Fibroblast of mammary gland (primary cell): ENCODE results near the gene SEC22B.
"Not testable (repeated sequence)": the region's sequence is repeated elsewhere in the genome, so short reads cannot be mapped to it uniquely, and the experiment has no call there.

Experiments
- DNase-seq: peaks from one replicate; pipeline ENCODE4 v3.0.0-alpha.2; 2010; ENCODE audit warnings: low read depth
- H3K4me3 ChIP-seq: 2 replicates; pipeline ENCODE4 v1.5.1; 2011; ENCODE audit warnings: low read depth, mild to moderate bottlenecking, low read length, moderate library complexity; ENCODE audit not compliant: control insufficient read depth
- TF ChIP-seq, protein P1 (sequence below): conservative IDR thresholded peaks from 2 replicates; pipeline ENCODE4 v1.5.1; 2011; ENCODE audit warnings: low read depth, low read length, inconsistent platforms; ENCODE audit not compliant: control insufficient read depth, insufficient read depth

The SEC22B gene

DNA sequence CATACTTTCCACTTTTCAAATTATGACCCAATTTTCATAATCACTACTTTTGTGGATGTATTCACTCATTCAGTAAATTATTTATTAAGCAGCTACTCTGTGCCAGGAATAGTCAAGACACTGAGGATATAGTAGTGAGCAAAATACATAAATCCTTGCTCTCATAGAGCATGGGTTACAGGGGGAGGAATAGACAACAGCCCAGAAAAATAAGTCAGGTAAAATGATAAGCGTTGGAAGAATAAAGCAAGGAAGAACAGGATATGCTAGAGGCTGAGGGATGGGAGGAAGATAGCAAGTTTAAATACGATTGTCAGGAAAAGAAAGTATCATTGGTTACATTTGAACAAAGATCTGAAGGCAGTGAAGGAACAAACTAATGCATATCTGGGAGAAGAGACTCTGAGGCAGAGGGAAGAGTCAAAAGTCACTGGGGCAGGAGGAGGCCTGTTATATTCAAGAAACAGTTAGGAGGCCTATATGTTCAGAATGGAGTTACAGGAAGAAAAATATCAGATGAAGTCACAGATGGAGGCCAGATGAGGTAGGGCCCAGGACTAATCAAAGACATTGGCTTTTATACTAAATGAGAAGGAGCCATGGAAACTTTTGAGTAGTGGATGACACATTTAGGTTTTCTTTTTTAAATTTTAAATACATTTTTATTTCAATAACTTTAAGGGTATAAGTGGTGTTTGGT, 42.9 kb downstream of the SEC22B start:
- H3K4me3 ChIP-seq, result no peak overlapping the region
- peak; percentile 35 for DNase-seq
- TF ChIP-seq, protein P1, sequence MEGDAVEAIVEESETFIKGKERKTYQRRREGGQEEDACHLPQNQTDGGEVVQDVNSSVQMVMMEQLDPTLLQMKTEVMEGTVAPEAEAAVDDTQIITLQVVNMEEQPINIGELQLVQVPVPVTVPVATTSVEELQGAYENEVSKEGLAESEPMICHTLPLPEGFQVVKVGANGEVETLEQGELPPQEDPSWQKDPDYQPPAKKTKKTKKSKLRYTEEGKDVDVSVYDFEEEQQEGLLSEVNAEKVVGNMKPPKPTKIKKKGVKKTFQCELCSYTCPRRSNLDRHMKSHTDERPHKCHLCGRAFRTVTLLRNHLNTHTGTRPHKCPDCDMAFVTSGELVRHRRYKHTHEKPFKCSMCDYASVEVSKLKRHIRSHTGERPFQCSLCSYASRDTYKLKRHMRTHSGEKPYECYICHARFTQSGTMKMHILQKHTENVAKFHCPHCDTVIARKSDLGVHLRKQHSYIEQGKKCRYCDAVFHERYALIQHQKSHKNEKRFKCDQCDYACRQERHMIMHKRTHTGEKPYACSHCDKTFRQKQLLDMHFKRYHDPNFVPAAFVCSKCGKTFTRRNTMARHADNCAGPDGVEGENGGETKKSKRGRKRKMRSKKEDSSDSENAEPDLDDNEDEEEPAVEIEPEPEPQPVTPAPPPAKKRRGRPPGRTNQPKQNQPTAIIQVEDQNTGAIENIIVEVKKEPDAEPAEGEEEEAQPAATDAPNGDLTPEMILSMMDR, result no peak

DNA sequence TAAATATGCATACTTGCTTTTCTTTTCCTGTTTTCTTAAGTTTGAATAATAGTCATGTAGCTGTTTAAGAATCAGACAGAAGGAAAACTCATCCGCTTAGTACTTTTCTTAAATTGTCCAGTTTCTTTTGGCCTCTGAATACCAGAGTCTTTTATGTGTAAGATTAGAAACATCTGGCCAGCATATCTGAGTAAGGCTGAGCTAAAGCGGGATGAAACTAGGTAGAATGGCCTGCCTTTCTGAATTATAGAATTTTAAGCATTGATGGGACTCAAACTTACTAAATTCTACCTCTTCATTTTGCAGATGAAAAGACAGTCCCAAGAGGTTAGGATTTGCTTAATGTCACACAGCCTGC, 43.9 kb downstream of the SEC22B start:
- not testable (repeated sequence) for DNase-seq

DNA sequence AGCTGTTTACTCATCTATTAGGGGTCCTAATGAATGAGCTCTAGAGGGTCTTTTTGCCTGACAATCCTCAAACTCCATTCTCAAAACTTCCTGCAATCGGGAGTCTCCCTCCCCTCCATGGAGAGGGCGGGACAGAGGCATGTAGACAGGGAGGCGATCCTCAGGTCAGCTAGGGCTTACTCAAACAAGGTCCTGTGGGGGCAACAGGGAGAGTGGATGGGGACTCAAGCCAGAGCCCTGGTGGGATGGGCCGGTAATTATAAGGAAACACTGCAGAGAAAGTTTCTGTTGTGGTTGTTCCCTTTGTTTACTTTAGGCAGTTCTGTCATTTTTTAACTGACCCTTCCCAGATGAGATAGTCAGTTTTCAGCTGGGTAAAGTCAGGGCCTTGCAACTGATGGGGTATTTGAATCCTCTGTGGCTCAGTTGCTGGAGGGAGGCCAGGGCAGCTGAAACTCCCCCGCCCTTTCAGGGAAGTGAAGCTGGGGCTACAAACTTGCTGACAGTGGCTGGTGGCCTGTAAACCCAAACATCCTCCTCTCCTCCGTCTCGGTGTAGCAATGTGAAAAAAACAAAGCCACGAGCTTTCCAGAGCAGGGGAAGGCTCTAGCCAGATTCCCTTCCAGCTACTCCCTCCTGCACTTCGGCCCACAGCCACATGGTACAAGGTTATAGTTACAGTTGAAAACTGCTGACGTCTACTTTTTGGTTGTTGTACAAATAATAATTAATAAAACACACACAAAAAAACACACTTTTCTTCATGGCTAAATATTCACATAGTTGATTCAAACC, 44.5 kb downstream of the SEC22B start:
- DNase-seq, result peak; percentile 87

More for the DNA sequence above, 43.9 kb downstream of the SEC22B start:
- not testable (repeated sequence) for H3K4me3 ChIP-seq

DNA sequence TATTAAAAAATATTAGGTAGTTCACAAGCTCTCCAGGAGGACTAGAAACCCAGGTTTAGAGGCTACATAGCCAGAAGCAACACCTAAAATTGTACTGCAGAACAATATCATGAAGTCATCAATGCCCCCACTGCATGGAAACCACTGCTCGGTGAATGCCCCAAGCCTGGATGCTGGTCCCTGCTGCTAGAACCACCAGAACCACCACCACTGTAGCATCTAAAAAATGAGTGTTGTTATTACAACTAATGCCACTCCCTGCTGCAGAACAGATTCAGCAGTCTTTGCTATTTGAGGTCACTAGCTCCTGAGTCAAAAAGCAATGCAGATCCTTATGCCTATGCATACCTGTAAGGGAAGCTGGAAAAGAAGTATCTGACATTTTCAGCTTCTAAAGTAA, 48.4 kb downstream of the SEC22B start:
- H3K4me3 ChIP-seq, DNase-seq: not testable (repeated sequence)

More for the DNA sequence above, 44.5 kb downstream of the SEC22B start:
- not testable (repeated sequence) for H3K4me3 ChIP-seq

DNA sequence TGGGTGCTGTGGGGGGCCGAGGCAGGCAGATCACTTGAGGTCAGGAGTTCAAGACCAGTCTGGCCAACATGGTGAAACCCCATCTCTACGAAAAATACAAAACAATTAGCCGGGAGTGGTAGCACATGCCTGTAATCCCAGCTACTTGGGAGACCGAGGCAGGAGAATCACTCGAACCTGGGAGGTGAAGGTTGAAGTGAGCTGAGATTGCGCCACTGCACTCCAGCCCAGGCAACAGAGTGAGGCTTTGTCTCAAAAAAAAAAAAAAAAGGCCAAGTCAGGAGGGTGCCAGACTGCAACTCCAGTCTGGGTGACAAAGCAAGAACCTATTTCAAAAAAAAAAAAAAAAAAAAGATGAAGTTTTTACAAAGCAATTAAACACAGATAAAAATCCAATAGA, 50.1 kb downstream of the SEC22B start:
- not testable (repeated sequence) for H3K4me3 ChIP-seq

DNA sequence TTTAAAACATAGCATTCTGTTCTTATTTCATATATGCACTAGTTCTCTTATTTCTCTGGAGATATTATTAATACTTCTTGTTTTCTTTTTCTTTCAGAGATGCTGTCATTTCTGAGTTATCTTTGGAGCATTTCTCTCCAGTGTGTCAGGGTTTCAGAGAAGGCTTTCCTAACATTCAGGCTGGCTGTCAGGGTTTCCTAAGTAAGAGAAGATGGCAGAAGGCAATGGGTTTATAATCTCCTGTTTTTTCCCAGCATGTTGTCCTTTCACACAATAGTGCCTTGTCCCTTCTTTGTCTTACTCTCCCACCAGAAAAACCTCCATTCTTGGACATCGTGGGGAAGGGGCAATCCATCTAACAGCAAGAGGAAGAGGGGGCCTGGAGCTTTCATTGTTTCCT, 51.7 kb downstream of the SEC22B start:
- H3K4me3 ChIP-seq, DNase-seq: not testable (repeated sequence)

More for the DNA sequence above, 50.1 kb downstream of the SEC22B start:
- not testable (repeated sequence) for DNase-seq

DNA sequence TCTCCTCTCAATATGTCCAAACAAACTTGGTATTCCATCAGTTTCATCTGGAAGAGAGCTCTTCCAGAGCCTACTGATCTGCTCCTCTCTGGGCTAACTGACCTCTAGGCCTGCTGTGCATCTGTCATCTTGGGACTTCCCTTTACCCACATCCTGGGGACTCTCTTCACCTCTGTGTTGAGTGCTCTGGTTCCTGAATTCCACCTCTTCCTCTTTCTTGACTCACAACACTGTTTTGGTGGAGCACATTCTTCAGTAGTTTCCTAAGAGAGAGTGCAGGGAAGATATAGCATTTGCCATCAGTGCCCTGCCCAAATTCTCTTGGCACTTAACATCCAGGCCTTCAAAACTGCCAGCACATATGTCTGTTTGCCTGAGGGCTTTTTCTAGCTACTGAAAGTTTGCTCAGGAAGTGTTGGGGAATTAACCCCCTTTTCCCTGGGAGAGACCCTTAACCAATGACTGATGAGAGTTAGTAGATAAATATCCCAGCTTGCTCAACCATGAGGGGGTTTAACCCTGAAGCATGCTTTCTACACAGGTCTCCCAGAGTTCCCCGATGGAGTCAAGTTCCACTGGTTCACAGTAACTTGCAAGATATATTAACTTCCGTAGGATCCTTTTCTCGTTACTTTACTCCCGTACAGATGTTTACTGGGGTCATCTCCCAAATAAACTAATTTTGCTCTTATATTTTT, 52.4 kb downstream of the SEC22B start:
- not testable (repeated sequence) for DNase-seq, H3K4me3 ChIP-seq

DNA sequence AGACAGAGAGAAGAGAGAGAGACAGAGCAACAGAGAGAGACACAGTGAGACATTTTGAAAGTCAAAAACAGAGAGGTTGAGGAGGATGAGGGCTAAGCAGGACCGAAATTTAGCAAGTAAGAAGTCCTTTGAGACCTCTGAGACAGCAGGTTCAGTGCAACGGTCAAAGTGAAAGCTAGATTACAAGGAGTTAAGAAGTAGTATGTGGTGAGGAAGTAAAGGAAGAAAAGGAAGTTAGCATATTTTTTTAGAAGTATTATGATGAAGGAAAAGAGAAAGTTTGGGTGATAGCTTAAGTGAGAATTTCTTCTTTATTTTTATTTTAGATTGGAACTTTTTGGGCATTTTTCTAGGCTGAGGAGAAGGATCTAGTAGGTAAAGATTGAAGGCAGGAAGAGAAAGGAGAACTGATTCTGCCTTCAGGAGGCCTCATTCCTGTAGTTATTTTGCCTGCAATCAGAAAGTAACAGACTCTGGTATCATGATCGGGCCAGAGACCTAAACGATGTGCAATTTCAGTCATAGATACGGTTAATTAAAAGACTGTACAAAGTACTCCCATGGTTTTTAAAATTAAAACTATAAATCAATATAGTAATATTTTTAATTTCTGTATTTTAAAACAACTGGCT, 53.9 kb downstream of the SEC22B start:
- not testable (repeated sequence) for DNase-seq, H3K4me3 ChIP-seq

DNA sequence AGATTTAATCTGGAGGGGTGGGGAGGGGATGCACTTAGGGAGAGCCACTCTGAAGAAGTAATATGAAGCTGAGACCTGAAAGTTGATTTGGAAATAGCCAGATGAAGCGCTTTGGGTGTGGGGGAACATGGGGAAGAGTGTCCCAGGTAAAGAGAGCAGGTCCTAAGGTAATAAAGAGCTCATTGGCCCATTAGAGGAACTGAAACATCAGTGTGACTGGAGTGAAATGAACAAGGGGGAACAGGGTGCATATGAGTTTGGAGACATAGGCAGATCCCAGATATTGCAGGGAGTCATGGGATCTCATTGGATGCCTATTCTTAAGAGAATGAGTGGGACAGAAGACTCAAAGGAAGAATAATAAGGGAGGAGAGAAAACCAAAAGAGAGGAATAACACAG, 54.5 kb downstream of the SEC22B start:
- not testable (repeated sequence) for H3K4me3 ChIP-seq, DNase-seq

DNA sequence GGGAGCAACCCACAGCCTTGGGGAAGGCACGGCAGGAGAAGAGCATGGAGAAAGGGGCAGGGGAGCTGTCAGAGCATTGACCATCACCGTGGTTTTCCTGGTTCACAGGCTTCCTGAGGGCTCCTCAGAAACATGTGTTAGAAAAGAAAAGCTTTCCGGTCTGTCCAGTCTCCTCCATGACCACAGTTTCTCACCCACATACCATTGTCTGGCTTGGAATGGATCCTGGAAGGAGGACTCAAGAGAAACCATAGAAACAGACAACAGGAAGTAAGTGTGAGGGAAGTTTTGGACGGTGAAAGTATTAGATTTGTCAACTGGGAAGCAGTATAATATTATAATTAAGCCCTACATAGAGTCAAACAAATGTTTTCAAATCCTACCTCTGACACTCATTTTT, 55.8 kb downstream of the SEC22B start:
- not testable (repeated sequence) for DNase-seq, H3K4me3 ChIP-seq

DNA sequence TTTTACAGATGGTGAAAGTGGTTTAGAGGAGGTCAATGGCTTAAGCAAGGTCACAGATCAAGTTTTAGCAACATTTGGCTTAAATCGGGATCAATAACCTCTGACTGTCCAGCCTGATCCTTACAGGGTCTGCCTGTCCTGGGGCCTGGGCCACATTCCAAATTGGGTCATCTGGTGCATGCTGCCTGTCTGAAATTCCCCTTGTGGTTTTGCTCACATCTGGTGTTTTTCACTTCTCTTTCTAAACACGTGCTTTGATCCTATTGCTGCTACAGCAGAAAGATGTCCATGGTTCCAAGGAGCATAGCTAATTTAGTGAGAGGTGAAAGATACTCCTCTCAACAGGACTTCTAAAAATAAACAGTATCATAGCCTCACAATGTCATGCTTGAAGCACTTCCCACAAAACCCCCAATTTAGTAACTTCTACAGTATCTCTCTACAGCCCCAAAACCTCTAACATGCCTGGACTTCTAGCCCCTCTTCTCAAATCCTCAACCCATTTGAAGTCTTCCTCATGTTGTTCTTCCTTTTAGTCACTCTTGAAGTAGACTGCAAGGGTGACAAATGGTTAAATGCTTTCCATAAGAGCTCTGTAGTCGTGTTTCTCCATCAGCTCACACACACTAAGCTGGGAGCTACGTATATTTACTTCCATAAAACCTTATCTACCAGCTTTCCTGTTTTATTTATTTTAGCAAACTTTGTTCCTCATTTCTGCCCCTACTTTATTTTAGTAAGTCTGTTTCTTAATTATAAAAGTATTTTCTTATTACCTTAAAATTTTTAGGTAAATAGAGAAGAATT, 58.7 kb downstream of the SEC22B start:
- H3K4me3 ChIP-seq, result not testable (repeated sequence)
- peak; percentile 57 for DNase-seq

DNA sequence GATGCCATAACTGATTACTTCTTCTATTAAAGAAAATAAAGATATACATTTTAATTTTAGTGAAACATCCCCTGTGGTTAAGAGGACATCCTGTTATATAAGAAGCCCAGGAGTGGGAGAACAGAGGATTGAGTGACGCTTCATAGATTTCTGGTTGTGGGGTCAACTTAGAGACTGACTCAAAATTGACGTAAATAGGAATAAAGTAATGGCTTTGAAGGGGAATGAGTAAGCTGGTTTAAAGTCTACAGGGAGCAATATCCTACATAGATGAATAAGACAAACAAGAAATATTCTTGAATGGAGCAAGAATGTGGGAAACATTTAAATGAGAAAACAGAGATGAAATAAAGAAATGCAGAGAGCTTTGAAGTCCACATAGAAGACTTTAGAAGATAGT, 60.2 kb downstream of the SEC22B start:
- H3K4me3 ChIP-seq, result not testable (repeated sequence)
- DNase-seq, result peak; percentile 89

DNA sequence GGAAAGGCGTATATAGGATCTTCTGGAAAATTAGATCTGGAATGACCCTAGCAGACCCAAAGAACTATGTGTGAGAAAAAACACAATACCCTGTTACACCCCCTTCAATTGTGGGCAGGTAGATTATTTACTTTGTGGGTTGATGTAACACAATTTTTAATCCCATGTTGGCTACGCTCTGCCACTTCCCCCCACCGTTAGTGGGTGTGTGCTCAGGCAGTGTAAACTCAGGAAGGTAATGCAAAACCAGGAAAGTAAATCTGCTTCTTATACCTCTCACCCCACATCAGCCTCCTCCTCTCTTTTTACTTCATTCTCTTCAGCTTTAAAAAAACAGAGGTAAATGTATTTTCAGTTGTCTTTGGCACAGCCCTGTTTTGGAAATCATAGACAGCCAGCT, 63.2 kb downstream of the SEC22B start:
- not testable (repeated sequence) for DNase-seq

DNA sequence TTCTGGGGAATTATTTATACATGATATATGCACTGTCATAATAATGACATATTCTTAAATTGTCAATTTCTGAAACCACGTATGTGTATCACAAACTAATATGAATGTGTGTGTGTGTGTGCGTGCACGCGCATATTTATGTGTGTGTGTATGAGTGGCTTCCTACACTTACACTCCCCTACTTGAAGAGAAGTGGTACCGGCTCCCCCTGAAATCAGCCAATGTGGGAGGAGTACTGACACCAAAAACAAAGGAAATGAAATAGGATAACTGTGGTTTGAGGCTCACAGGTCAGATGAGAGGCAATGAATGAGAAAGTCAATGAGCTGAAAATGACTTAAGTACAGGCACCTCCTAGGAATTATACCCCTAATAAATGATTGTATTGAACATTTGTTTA, 64.1 kb downstream of the SEC22B start:
- not testable (repeated sequence) for H3K4me3 ChIP-seq, DNase-seq

More for the DNA sequence above, 63.2 kb downstream of the SEC22B start:
- not testable (repeated sequence) for H3K4me3 ChIP-seq

DNA sequence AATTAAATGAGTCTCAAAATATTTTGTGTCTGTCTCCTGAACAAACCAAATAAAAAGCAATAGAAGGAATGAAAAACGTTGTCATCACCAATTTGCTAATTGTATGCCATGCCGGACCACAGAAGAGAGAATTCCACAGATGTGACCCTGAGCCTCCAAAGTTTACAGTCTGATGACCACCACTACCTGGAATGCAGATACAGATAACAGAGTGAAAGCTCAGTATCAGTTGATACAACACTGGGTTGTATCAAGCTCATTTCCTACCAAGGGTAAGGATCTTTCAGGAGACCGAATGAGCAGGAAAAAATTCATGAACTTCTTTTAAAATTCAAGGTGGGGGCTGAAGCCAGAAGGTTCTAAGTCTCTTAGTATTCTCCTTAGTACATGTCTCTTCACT, 64.5 kb downstream of the SEC22B start:
- H3K4me3 ChIP-seq, DNase-seq: not testable (repeated sequence)

DNA sequence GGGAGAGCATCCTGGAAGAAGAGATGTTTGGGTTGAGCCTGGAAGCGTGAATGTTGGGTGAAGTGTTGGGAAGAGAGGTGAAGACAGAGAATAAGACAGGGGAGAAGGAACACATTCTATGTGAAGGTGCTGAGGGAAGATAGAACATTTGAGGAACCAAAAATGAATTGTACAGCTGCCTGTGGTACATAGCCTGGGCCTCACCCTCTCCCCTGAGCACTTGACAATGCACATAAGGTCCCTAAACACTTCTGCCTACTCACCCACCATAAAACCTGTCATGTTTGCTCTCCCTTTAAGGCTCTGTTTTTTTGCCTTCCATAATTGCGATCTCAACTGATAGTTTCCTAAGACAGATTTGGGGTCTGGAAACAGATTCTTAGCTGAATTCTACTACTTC, 65.3 kb downstream of the SEC22B start:
- not testable (repeated sequence) for DNase-seq, H3K4me3 ChIP-seq

DNA sequence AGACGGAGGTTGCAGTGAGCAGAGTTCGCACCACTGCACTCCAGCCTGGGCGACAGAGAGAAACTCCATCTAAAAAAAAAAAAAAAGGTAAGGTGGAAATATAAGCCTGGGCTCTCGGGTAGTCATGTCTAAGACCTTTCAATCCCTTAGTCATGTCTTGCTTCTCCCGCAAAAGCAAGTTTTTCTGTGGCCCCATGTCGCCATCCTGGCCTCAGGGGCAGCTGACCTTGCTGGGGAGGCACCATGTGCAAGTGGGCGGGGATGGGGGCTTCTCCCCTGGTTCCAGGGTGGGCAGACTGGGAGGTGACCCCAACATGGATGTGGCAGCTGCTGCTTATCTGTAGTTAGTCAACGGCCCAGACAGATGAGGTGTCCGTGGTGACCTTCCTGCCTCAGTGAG, 66.7 kb downstream of the SEC22B start:
- not testable (repeated sequence) for DNase-seq, H3K4me3 ChIP-seq
